Peyer's patch (tissue), 4 donors: ENCODE data around the gene PRR35.

ENCODE experiments used
- CTCF ChIP-seq, 6 experiments: fragments of 450-650 bp in 4 of 6; fragments of 200-600 bp in 2 of 6; sonication (generic) in 1 of 6; IDR thresholded peaks; one replicate each; pipeline ENCODE4 v1.5.1; 2017 to 2019; ENCODE audit warnings: antibody characterized with exemption in 6 of 6, mild to moderate bottlenecking in 3 of 6, moderate library complexity in 1 of 6
- POLR2A ChIP-seq, 2 donors: fragments of 450-650 bp; IDR thresholded peaks; one replicate each; pipeline ENCODE4 v1.5.1; 2017; ENCODE audit warnings: antibody characterized with exemption in 2 of 2, mild to moderate bottlenecking in 2 of 2, moderate library complexity in 2 of 2

- TF ChIP-seq CTCF (IDR thresholded peaks at IDR 0.05) (no peak), POLR2A (IDR thresholded peaks at IDR 0.05) (peak; percentile 93 to 97)
Observed at GRCh38 chr16:528111-529011, 31.8 kb upstream of the PRR35 start.
